ENCODE data around the gene LCA5.

Gene LCA5

GRCh38 chr6:79435746-79436145, 101.5 kb downstream of the LCA5 start:
- FAIRE-seq (no peak), DNase-seq (ENCODE audit: insufficient read length, low spot score) (no peak)
- TF ChIP-seq CTCF (IDR thresholded peaks at IDR 0.05; ENCODE audit: insufficient read depth, missing control alignments), result no peak

Data from D721Med (cell line).